PC-3 (cell line): ENCODE measurements around the gene LUC7L. TPM values are rescaled to one million over a fixed set of nuclear protein-coding genes. Genes with fewer than 3 reads are reported as not detected.

Source experiments
- ATAC-seq: fragments of 200-7000 bp; cut with Tn5 transposase; 2 replicates; pipeline ENCODE4 v1.9.1; 2020; ENCODE audit warnings: mild to moderate bottlenecking, moderate library complexity
- BruUV-seq: library from RNA; stranded (reverse); fragments of 400-500 nt; replicated peaks from 2 replicates; lab custom pipeline; 2021; lab: Mats Ljungman, UMichigan
- CTCF ChIA-PET: fragments of 300-600 bp; sonication (Branson Sonifier 250); formaldehyde crosslinking; loops from one replicate; lab custom pipeline; 2022; ENCODE audit warnings: antibody characterized with exemption; lab: Charles Lee
- POLR2A ChIA-PET: fragments of 300-600 bp; sonication (Branson Sonifier 250); formaldehyde crosslinking; loops from one replicate; lab custom pipeline; 2022; ENCODE audit warnings: antibody characterized with exemption; ENCODE audit not compliant: unreplicated experiment; lab: Charles Lee
- DNase-seq: peaks from one replicate; pipeline ENCODE4 v3.0.0-alpha.2; 2015
- H2AFZ ChIP-seq: fragments of 300-600 bp; sonication (generic); 2 replicates; pipeline ENCODE4 v1.6.0; 2016; ENCODE audit warnings: antibody characterized with exemption, low read length
- H3F3A ChIP-seq: fragments of 300-600 bp; sonication (generic); one replicate; pipeline ENCODE4 v1.6.0; 2017; ENCODE audit warnings: antibody characterized with exemption, low read length, control low read depth, mild to moderate bottlenecking; ENCODE audit not compliant: unreplicated experiment
- H3K27ac ChIP-seq: fragments of 300-600 bp; sonication (generic); 2 replicates; pipeline ENCODE4 v1.5.1; 2016; ENCODE audit warnings: mild to moderate bottlenecking, low read length
- H3K27me3 ChIP-seq: fragments of 300-600 bp; sonication (generic); 2 replicates; pipeline ENCODE4 v1.6.1; 2016; ENCODE audit warnings: low read length, mixed read lengths
- H3K36me3 ChIP-seq: fragments of 300-600 bp; sonication (generic); 2 replicates; pipeline ENCODE4 v1.6.1; 2016; ENCODE audit warnings: low read depth, mixed run types, low read length, mixed read lengths
- H3K4me1 ChIP-seq: fragments of 300-600 bp; sonication (generic); 2 replicates; pipeline ENCODE4 v1.5.1; 2016; ENCODE audit warnings: low read length; ENCODE audit not compliant: insufficient read depth
- H3K4me2 ChIP-seq: fragments of 300-600 bp; sonication (generic); 2 replicates; pipeline ENCODE4 v1.6.0; 2016; ENCODE audit warnings: low read length
- H3K4me3 ChIP-seq: fragments of 300-600 bp; sonication (generic); 2 replicates; pipeline ENCODE4 v1.5.1; 2016; ENCODE audit warnings: mild to moderate bottlenecking, low read length, mixed read lengths
- H3K79me2 ChIP-seq: fragments of 300-600 bp; sonication (generic); 2 replicates; pipeline ENCODE4 v1.6.1; 2017; ENCODE audit warnings: low read length, mixed read lengths
- H3K9ac ChIP-seq: fragments of 300-600 bp; sonication (generic); 2 replicates; pipeline ENCODE4 v1.6.0; 2016; ENCODE audit warnings: mild to moderate bottlenecking, low read length
- H3K9me2 ChIP-seq: fragments of 300-600 bp; sonication (generic); replicated peaks from 2 replicates; pipeline ENCODE4 v1.6.1; 2016; ENCODE audit warnings: mixed run types, low read length, mixed read lengths
- H3K9me3 ChIP-seq: fragments of 300-600 bp; sonication (generic); 2 replicates; pipeline ENCODE4 v1.6.1; 2016; ENCODE audit warnings: low read length, mixed read lengths
- H4K20me1 ChIP-seq: fragments of 300-600 bp; sonication (generic); 2 replicates; pipeline ENCODE4 v1.6.1; 2016; ENCODE audit warnings: low read length, mixed read lengths
- EZH2 ChIP-seq: fragments of 300-600 bp; sonication (generic); IDR thresholded peaks from one replicate; pipeline ENCODE4 v1.6.1; 2017; ENCODE audit warnings: antibody characterized with exemption, mild to moderate bottlenecking, low read length; ENCODE audit not compliant: unreplicated experiment
- EZH2phosphoT487 ChIP-seq: fragments of 300-600 bp; sonication (generic); IDR thresholded peaks from 2 replicates; pipeline ENCODE4 v1.6.1; 2018; ENCODE audit warnings: mild to moderate bottlenecking, antibody characterized with exemption, low read length, borderline replicate concordance
- intact Hi-C: fragments of 100-400 bp; cut with micrococcal nuclease; formaldehyde crosslinking; loops from 2 replicates; pipeline ENCODE4 v1.9.0; 2023
- total RNA-seq: library from RNA; depleted of rRNA; stranded (reverse); fragments of >200 nt; gene quantifications from 2 replicates; pipeline ENCODE4 v1.2.3, GENCODE V29; 2014
- TF ChIP-seq, protein P1 (sequence below): fragments of 300-600 bp; sonication (generic); conservative IDR thresholded peaks from 2 replicates; pipeline ENCODE4 v1.5.1; 2017; ENCODE audit warnings: antibody characterized with exemption, low read depth, mild to moderate bottlenecking, low read length

Gene LUC7L
- total RNA-seq, 1 experiment from 2014 or later, result 46.0 TPM

DNA sequence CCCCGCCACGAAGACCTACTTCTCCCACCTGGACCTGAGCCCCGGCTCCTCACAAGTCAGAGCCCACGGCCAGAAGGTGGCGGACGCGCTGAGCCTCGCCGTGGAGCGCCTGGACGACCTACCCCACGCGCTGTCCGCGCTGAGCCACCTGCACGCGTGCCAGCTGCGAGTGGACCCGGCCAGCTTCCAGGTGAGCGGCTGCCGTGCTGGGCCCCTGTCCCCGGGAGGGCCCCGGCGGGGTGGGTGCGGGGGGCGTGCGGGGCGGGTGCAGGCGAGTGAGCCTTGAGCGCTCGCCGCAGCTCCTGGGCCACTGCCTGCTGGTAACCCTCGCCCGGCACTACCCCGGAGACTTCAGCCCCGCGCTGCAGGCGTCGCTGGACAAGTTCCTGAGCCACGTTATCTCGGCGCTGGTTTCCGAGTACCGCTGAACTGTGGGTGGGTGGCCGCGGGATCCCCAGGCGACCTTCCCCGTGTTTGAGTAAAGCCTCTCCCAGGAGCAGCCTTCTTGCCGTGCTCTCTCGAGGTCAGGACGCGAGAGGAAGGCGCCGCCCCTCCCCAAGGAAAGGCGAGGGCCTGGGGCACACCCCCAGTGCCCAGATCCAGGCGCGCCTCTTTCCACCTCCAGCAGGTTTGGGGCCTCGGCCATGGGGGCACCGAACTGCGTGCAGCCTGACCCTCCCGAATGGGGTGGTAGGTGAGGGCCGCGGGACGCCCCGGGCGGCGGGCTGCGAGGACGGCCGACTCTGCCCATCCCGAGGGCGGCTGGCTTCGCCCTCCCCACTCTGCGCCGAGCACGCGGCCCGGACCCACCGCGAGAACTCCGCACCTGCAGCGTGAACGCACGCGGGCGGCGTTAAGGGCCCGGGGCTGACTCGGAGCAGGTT, 48.3 kb downstream of the LUC7L start:
- Histone ChIP-seq H2AFZ (peak overlapping the region; percentile 81), H3K27ac (no peak overlapping the region), H3K79me2 (no peaks in the 10 kb centered on the region), H3K9me3 (no peaks in the 10 kb centered on the region), H3F3A (no peaks in the 10 kb centered on the region), H4K20me1 (no peaks in the 10 kb centered on the region), H3K4me1 (peaks cover 5% of the 10 kb centered on the region; the same call in 1 of the 2 replicates), H3K9me2 (no peaks in the 10 kb centered on the region), H3K36me3 (no peaks in the 10 kb centered on the region), H3K4me3 (peak overlapping the region; percentile 42), H3K27me3 (peaks cover 10% of the 10 kb centered on the region), H3K4me2 (peak overlapping the region; percentile 76), H3K9ac (no peak overlapping the region)
- BruUV-seq, result no TSS peak
- ATAC-seq (peak; percentile 73), DNase-seq (no peak)
- no peak for TF ChIP-seq EZH2
- TF ChIP-seq EZH2phosphoT487, result no peak
- TF ChIP-seq, protein P1, sequence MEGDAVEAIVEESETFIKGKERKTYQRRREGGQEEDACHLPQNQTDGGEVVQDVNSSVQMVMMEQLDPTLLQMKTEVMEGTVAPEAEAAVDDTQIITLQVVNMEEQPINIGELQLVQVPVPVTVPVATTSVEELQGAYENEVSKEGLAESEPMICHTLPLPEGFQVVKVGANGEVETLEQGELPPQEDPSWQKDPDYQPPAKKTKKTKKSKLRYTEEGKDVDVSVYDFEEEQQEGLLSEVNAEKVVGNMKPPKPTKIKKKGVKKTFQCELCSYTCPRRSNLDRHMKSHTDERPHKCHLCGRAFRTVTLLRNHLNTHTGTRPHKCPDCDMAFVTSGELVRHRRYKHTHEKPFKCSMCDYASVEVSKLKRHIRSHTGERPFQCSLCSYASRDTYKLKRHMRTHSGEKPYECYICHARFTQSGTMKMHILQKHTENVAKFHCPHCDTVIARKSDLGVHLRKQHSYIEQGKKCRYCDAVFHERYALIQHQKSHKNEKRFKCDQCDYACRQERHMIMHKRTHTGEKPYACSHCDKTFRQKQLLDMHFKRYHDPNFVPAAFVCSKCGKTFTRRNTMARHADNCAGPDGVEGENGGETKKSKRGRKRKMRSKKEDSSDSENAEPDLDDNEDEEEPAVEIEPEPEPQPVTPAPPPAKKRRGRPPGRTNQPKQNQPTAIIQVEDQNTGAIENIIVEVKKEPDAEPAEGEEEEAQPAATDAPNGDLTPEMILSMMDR, result no peak
- POLR2A ChIA-PET, result no interaction called here
- CTCF ChIA-PET, result interaction anchor here (0.8 kb wide), 1 partner anchor 74 kb away, joined by 3 read pairs; no protein-coding TSS in a partner anchor
- intact Hi-C loops, result loop anchor here (2.0 kb wide), 1 partner anchor 74 kb away; no protein-coding TSS in a partner anchor

DNA sequence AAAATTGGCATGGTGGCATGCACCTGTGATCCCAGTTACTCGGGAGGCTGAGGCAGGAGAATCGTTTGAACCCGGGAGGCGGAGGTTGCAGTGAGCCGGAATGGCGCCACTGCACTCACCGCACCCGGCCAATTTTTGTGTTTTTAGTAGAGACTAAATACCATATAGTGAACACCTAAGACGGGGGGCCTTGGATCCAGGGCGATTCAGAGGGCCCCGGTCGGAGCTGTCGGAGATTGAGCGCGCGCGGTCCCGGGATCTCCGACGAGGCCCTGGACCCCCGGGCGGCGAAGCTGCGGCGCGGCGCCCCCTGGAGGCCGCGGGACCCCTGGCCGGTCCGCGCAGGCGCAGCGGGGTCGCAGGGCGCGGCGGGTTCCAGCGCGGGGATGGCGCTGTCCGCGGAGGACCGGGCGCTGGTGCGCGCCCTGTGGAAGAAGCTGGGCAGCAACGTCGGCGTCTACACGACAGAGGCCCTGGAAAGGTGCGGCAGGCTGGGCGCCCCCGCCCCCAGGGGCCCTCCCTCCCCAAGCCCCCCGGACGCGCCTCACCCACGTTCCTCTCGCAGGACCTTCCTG, 49.1 kb downstream of the LUC7L start, which contains the start of gene HBQ1:
TSS of gene HBQ1 (plus strand) at position 359 of the 575 bp plus-strand sequence. CDS start at position 387, 28 bp downstream.
- no peak for ATAC-seq
- H3K9me2 ChIP-seq, result no peaks in the 10 kb centered on the region
- H3K27ac ChIP-seq, result no peak within 1 kb of the TSS
- H3K27me3 ChIP-seq, result peaks cover 14% of the 10 kb centered on the region
- no peaks in the 10 kb centered on the region for H3K36me3 ChIP-seq
- intact Hi-C loops, result loop anchor here (2.0 kb wide), 1 partner anchor 73 kb away; no protein-coding TSS in a partner anchor
- no peaks in the 10 kb centered on the region for H4K20me1 ChIP-seq
- ChIA-PET POLR2A (no interaction called here), CTCF (no interaction called here)
- H3K9ac ChIP-seq, result no peak within 1 kb of the TSS
- H3K4me2 ChIP-seq, result peak within 1 kb of the TSS; percentile 76
- no peaks in the 10 kb centered on the region for H3F3A ChIP-seq
- no peak for DNase-seq
- TF ChIP-seq EZH2 (no peak), EZH2phosphoT487 (no peak)
- TF ChIP-seq, protein P1, result no peak
- H2AFZ ChIP-seq, result peak within 1 kb of the TSS; percentile 81
- no peaks in the 10 kb centered on the region for H3K79me2 ChIP-seq
- no peaks in the 10 kb centered on the region for H3K9me3 ChIP-seq
- H3K4me1 ChIP-seq, result peaks cover 5% of the 10 kb centered on the region; the same call in 1 of the 2 replicates
- BruUV-seq, result no TSS peak
- peak within 1 kb of the TSS; percentile 42 for H3K4me3 ChIP-seq
